Stimulated activated naive B cell treated with anti-CD40 and anti-IgM and Interleukin-4, amounts not matched to agents 10 μg/mL and 1 μg/mL and 100 μg/mL, for 72 hours (primary cell): Measurements from ENCODE around the gene LDB2.

ENCODE experiments used
- ATAC-seq, 2 donors: fragments of 150-1000 bp; cut with Tn5 transposase; replicated peaks; 2 replicates each; pipeline ENCODE4 v1.10.0; 2021; ENCODE audit warnings: moderate library complexity in 1 of 2
- DNase-seq: peaks from one replicate; pipeline ENCODE4 v3.0.0; 2021
- H3K27ac Mint-ChIP-seq: one replicate; pipeline ENCODE4 v1.8.0; 2022; ENCODE audit warnings: mild to moderate bottlenecking, mixed read lengths
- H3K27me3 Mint-ChIP-seq, 2 donors: one replicate each; pipeline ENCODE4 v1.8.0; 2022; ENCODE audit warnings: mixed read lengths in 2 of 2
- H3K36me3 Mint-ChIP-seq, 2 donors: one replicate each; pipeline ENCODE4 v1.8.0; 2022; ENCODE audit warnings: mixed read lengths in 2 of 2, mild to moderate bottlenecking in 1 of 2
- H3K4me1 Mint-ChIP-seq, 2 donors: one replicate each; pipeline ENCODE4 v1.8.0; 2022; ENCODE audit warnings: mixed read lengths in 2 of 2, mild to moderate bottlenecking in 1 of 2
- H3K4me3 Mint-ChIP-seq, 2 donors: one replicate each; pipeline ENCODE4 v1.8.0; 2022; ENCODE audit warnings: mild to moderate bottlenecking in 2 of 2, mixed read lengths in 2 of 2, moderate library complexity in 1 of 2
- H3K9me3 Mint-ChIP-seq, 2 donors: one replicate each; pipeline ENCODE4 v1.8.0; 2022; ENCODE audit warnings: mixed read lengths in 2 of 2, mild to moderate bottlenecking in 1 of 2

LDB2 gene

GRCh38 chr4:16818005-16818404, 80.4 kb downstream of the LDB2 start:
- no peaks in the 10 kb centered on the region for H3K36me3 Mint-ChIP-seq
- H3K4me3 Mint-ChIP-seq, result no peak overlapping the region
- H3K27ac Mint-ChIP-seq, result no peak overlapping the region
- DNase-seq (no peak), ATAC-seq (no peak)
- H3K4me1 Mint-ChIP-seq, result no peaks in the 10 kb centered on the region
- H3K9me3 Mint-ChIP-seq, result peaks cover 0 to 1% of the 10 kb centered on the region in 2 donors
- no peaks in the 10 kb centered on the region for H3K27me3 Mint-ChIP-seq

DNA sequence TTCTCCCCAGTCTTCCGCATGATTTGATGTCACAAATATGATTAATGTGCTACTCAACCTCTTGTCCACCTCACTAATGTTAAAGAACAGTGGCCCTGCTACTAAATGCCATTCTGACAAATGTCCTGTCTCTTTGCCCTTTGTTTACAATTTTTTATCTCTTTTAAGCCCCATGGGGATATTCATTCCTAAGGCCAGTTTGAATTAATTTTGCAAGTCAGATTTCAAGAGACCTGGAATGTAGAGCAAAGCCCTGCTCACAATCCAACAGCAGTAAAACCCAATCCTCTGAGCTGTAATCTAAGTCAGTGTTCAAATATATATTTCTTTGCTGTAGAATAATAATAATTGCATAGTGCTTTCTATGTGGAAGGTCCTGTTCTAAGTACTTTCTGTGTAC, 81.2 kb downstream of the LDB2 start:
- no peak for ATAC-seq
- no peak overlapping the region for H3K27ac Mint-ChIP-seq
- no peaks in the 10 kb centered on the region for H3K27me3 Mint-ChIP-seq
- H3K9me3 Mint-ChIP-seq, result peaks cover 0 to 1% of the 10 kb centered on the region in 2 donors
- H3K36me3 Mint-ChIP-seq, result no peaks in the 10 kb centered on the region
- no peaks in the 10 kb centered on the region for H3K4me1 Mint-ChIP-seq
- H3K4me3 Mint-ChIP-seq, result no peak overlapping the region
- no peak for DNase-seq

GRCh38 chr4:16814361-16814760, 84.1 kb downstream of the LDB2 start:
- H3K27me3 Mint-ChIP-seq, result no peaks in the 10 kb centered on the region
- H3K4me3 Mint-ChIP-seq, result no peak overlapping the region
- H3K36me3 Mint-ChIP-seq, result no peaks in the 10 kb centered on the region
- DNase-seq (no peak), ATAC-seq (no peak)
- H3K4me1 Mint-ChIP-seq, result no peaks in the 10 kb centered on the region
- H3K27ac Mint-ChIP-seq, result no peak overlapping the region
- peaks cover 0 to 1% of the 10 kb centered on the region in 2 donors for H3K9me3 Mint-ChIP-seq

DNA sequence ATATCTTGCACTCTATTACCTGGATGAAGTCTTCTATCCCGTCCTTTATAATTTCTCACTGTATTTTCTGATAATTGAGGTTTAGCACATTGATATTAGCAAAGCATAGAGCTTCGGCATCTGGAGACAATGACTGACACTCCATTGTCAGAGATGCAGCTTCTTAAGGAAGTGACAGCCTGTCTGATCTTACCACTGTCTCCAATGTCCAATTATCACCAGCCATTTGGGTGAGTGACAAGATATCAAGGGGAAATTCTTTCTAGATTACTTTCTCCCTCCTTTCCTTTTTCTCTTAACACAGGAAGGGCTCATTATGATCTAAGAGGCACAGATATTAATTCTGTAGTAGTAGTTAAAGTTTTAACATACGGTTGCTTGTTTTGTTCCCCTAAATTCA, 86.4 kb downstream of the LDB2 start:
- Mint-ChIP-seq H3K4me1 (no peaks in the 10 kb centered on the region), H3K36me3 (no peaks in the 10 kb centered on the region), H3K27ac (no peak overlapping the region), H3K9me3 (no peaks in the 10 kb centered on the region), H3K4me3 (no peak overlapping the region), H3K27me3 (no peaks in the 10 kb centered on the region)
- DNase-seq, result no peak
- ATAC-seq, result no peak

GRCh38 chr4:16809943-16810342, 88.5 kb downstream of the LDB2 start:
- H3K36me3 Mint-ChIP-seq, result no peaks in the 10 kb centered on the region
- no peak overlapping the region for H3K4me3 Mint-ChIP-seq
- H3K4me1 Mint-ChIP-seq, result no peaks in the 10 kb centered on the region
- DNase-seq, result no peak
- H3K9me3 Mint-ChIP-seq, result no peaks in the 10 kb centered on the region
- no peak overlapping the region for H3K27ac Mint-ChIP-seq
- no peaks in the 10 kb centered on the region for H3K27me3 Mint-ChIP-seq
- no peak for ATAC-seq

DNA sequence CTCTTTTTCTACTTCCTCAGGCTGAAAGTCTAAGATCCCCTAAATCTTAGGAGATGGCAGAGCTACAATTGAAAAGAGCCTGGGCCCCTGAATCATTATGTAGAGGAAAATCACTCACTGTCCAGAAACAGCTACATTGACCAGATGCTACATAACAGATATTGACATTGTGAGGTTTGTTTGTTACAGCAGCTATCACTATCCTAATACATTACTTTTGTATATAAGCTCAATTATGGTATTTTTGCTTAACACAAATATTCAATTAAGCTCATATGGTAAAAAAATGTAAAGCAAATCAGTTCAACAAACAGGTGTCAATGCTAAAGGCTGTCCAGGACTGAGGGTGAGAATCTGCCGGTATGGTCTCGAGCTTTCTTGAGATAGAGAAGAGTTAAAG, 89.4 kb downstream of the LDB2 start:
- no peak for ATAC-seq

DNA sequence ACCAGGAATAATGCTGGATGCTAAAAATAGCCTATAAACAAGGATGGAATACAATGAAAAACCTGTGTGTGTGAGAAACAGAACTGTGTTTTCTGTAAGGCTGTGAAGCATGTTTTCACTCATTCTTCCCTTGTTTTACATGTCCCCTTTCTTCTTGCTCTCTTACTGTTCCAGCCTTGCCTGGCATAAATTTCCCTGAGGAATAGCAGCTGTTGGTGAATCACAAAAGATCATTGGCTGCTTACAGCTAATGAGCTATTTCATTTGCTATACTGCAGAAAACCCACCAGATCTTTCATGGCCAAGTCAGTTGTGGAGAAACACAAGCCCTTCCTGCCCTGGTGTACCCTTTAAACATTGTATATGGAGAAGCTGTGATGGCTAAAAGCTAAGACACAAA, 91.1 kb downstream of the LDB2 start:
- Mint-ChIP-seq H3K27ac (no peak overlapping the region), H3K4me1 (no peaks in the 10 kb centered on the region), H3K36me3 (no peaks in the 10 kb centered on the region), H3K9me3 (no peaks in the 10 kb centered on the region), H3K4me3 (no peak overlapping the region), H3K27me3 (no peaks in the 10 kb centered on the region)
- DNase-seq, result no peak
- no peak for ATAC-seq

More for the DNA sequence above, 89.4 kb downstream of the LDB2 start:
- no peaks in the 10 kb centered on the region for H3K9me3 Mint-ChIP-seq
- H3K27me3 Mint-ChIP-seq, result no peaks in the 10 kb centered on the region
- DNase-seq, result no peak
- no peaks in the 10 kb centered on the region for H3K4me1 Mint-ChIP-seq
- H3K4me3 Mint-ChIP-seq, result no peak overlapping the region
- H3K27ac Mint-ChIP-seq, result no peak overlapping the region
- no peaks in the 10 kb centered on the region for H3K36me3 Mint-ChIP-seq

- no peaks in the 10 kb centered on the region for H3K27me3 Mint-ChIP-seq
- no peak for ATAC-seq
- no peak for DNase-seq
- no peaks in the 10 kb centered on the region for H3K4me1 Mint-ChIP-seq
- H3K9me3 Mint-ChIP-seq, result no peaks in the 10 kb centered on the region
- H3K27ac Mint-ChIP-seq, result no peak overlapping the region
- H3K4me3 Mint-ChIP-seq, result no peak overlapping the region
- H3K36me3 Mint-ChIP-seq, result no peaks in the 10 kb centered on the region
These were observed 93.9 kb downstream of the LDB2 start for GRCh38 chr4:16804581-16804980.

- Mint-ChIP-seq H3K4me3 (no peak overlapping the region), H3K27me3 (no peaks in the 10 kb centered on the region), H3K9me3 (no peaks in the 10 kb centered on the region), H3K27ac (no peak overlapping the region), H3K36me3 (no peaks in the 10 kb centered on the region), H3K4me1 (no peaks in the 10 kb centered on the region)
- DNase-seq (no peak), ATAC-seq (no peak)
These were observed 96.4 kb downstream of the LDB2 start for GRCh38 chr4:16802044-16802443.

- Mint-ChIP-seq H3K36me3 (no peaks in the 10 kb centered on the region), H3K27ac (no peak overlapping the region), H3K9me3 (peaks cover 0 to 3% of the 10 kb centered on the region in 2 donors), H3K4me1 (no peaks in the 10 kb centered on the region), H3K27me3 (no peaks in the 10 kb centered on the region), H3K4me3 (no peak overlapping the region)
- ATAC-seq (no peak), DNase-seq (no peak)
These were observed 97.1 kb downstream of the LDB2 start for GRCh38 chr4:16801356-16801755.

DNA sequence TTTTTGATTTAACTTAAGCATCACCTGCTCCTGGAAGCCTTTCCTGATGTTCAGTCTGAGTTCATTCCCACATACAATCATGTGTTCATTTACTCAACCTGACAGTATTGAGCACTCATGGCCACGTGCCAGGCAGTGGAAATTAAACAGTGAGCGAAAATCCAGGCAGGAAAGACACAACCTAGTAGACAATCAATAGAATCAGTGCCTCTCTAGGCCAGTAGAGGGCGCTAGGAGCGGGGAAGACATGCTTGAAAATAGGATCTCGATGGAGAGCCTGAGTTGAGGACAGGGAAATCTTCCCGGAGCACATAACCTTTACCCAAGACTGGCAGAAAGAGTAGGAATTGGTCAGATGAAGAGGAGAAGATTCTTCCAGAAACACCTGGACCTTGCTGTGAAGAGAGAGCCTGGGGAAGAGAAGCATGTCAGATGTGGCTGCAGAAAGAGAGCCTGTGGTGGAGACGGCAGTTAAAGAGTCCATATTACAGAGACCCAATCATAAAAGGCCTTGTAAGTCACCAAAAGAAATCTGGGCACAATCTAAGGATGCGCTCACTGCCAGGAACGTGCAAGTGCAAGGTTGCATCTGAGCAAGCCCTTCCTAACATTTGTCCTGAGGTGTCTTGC, 103.5 kb downstream of the LDB2 start:
- DNase-seq, result no peak
- Mint-ChIP-seq H3K27ac (no peak overlapping the region), H3K27me3 (peaks cover 0 to 7% of the 10 kb centered on the region in 2 donors), H3K4me3 (no peak overlapping the region), H3K9me3 (peaks cover 2 to 3% of the 10 kb centered on the region in 2 donors), H3K4me1 (peaks cover 0 to 6% of the 10 kb centered on the region in 2 donors), H3K36me3 (no peaks in the 10 kb centered on the region)
- ATAC-seq, result no peak

GRCh38 chr4:16791460-16791859, 107.0 kb downstream of the LDB2 start:
- Mint-ChIP-seq H3K4me3 (no peak overlapping the region), H3K4me1 (peaks cover 0 to 6% of the 10 kb centered on the region in 2 donors), H3K27ac (no peak overlapping the region), H3K9me3 (peaks cover 0 to 2% of the 10 kb centered on the region in 2 donors), H3K27me3 (peaks cover 0 to 7% of the 10 kb centered on the region in 2 donors), H3K36me3 (no peaks in the 10 kb centered on the region)
- ATAC-seq (no peak), DNase-seq (no peak)

DNA sequence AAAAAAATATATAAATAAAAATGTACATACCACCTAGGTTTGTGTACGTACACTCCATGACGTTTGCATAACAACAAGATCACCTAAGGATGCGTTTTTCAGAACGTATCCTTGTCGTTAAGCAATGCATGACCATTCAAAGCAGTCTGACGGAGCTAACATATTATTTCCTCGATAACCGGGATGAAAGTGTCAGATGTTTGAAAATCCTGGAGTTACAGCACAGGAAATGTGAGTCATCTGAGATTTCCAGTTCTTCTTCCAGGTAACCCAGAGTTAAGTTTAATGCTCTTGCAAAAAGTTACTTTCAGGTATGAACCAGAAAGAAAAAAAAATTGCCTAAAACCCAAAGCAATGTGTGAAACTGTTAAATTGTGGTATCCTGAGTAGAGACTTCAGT, 107.9 kb downstream of the LDB2 start:
- H3K4me1 Mint-ChIP-seq, result peaks cover 0 to 6% of the 10 kb centered on the region in 2 donors
- ATAC-seq (no peak), DNase-seq (no peak)
- H3K4me3 Mint-ChIP-seq, result no peak overlapping the region
- peaks cover 0 to 7% of the 10 kb centered on the region in 2 donors for H3K27me3 Mint-ChIP-seq
- H3K36me3 Mint-ChIP-seq, result no peaks in the 10 kb centered on the region
- no peak overlapping the region for H3K27ac Mint-ChIP-seq
- H3K9me3 Mint-ChIP-seq, result peaks cover 0 to 2% of the 10 kb centered on the region in 2 donors

DNA sequence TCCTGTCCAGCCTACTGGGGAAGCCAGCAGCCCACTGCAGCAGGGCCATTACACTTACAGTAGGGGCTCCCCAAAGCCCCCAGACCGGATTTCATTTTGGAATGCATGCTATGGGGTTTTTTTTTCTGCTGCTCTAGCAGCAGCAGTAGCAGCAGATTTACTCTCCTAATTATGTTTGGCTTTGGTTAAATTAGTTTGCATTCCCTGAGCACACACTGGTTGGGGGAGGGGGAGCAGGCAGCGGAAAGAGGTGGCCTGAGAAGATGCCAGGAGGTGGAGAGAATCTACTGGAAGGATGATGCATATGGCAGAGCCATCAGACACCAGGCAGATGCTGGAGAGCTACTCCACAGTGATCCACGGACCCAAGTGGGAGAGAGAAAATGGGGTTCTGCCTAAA, 109.6 kb downstream of the LDB2 start:
- H3K36me3 Mint-ChIP-seq, result no peaks in the 10 kb centered on the region
- no peaks in the 10 kb centered on the region for H3K27me3 Mint-ChIP-seq
- no peak overlapping the region for H3K4me3 Mint-ChIP-seq
- H3K9me3 Mint-ChIP-seq, result no peaks in the 10 kb centered on the region
- DNase-seq (no peak), ATAC-seq (no peak)
- no peak overlapping the region for H3K27ac Mint-ChIP-seq
- H3K4me1 Mint-ChIP-seq, result no peaks in the 10 kb centered on the region

DNA sequence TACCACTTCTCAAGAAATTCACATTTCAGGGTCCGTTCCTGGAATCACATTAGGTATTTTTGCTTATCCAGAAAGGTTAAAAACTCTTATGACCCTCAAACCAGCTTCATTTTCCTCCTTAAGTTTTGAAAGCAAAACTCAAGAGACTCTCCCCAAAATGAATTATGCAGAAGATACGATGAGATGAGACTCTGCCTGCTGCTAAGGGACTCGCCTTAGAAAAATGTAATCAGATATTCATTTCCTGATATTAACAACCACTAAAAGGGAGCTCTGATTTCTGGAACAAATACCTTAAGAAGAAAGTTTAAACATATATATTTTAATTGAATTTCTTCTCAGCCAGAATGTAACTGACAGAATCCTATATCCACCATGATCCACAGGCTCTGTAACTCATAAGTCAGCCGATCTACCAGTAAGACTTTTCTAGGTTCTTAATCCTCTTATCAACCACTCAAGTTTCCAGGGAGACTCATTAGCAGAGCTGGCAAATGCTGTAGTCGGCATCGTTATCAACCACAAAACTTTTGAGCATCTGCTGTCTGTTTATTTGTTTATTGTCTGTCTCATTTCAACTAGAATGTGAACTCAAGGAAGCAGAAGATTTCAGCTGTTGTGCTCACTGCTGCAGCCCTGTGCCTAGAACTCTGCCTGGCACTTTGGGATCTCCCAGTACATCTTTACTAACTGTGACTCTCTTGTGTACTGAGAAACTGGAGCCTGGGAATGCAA, 112.5 kb downstream of the LDB2 start:
- DNase-seq, result no peak
- Mint-ChIP-seq H3K27ac (no peak overlapping the region), H3K4me3 (no peak overlapping the region), H3K9me3 (no peaks in the 10 kb centered on the region), H3K4me1 (no peaks in the 10 kb centered on the region), H3K36me3 (no peaks in the 10 kb centered on the region), H3K27me3 (no peaks in the 10 kb centered on the region)
- ATAC-seq, result no peak
